H9 (cell line): ENCODE data around the gene ST6GAL1. TPM values are rescaled to one million over a fixed set of nuclear protein-coding genes. Genes with fewer than 3 reads are reported as not detected.

Source experiments
- DNase-seq: peaks from one replicate; pipeline ENCODE4 v3.0.0-alpha.2; 2017
- H2AFZ ChIP-seq: one replicate; pipeline ENCODE4 v1.6.1; 2013; ENCODE audit warnings: mild to moderate bottlenecking, low read length, control low read depth, moderate library complexity
- H2AK5ac ChIP-seq: 2 replicates; pipeline ENCODE4 v1.6.1; 2013; ENCODE audit warnings: low read length, control low read depth, mixed read lengths; ENCODE audit not compliant: insufficient read length
- H2BK120ac ChIP-seq: one replicate; pipeline ENCODE4 v1.6.1; 2013; ENCODE audit warnings: low read depth, mild to moderate bottlenecking, low read length, control low read depth, inconsistent platforms; ENCODE audit not compliant: poor library complexity, severe bottlenecking
- H2BK12ac ChIP-seq: 2 replicates; pipeline ENCODE4 v1.6.1; 2013; ENCODE audit warnings: low read length, control low read depth, mixed read lengths, low read depth; ENCODE audit not compliant: insufficient read length
- H2BK15ac ChIP-seq: 2 replicates; pipeline ENCODE4 v1.6.1; 2013; ENCODE audit warnings: low read depth, low read length, control low read depth
- H2BK20ac ChIP-seq: one replicate; pipeline ENCODE4 v1.6.1; 2013; ENCODE audit warnings: low read depth, mild to moderate bottlenecking, low read length, control low read depth, inconsistent platforms; ENCODE audit not compliant: poor library complexity, severe bottlenecking
- H2BK5ac ChIP-seq: 2 replicates; pipeline ENCODE4 v1.6.1; 2013; ENCODE audit warnings: low read length, control low read depth, mixed read lengths; ENCODE audit not compliant: insufficient read length
- H3K14ac ChIP-seq: 2 replicates; pipeline ENCODE4 v1.6.1; 2013; ENCODE audit warnings: low read length, control low read depth; ENCODE audit not compliant: insufficient read depth
- H3K18ac ChIP-seq: 2 replicates; pipeline ENCODE4 v1.6.1; 2013; ENCODE audit warnings: low read depth, mild to moderate bottlenecking, mixed read lengths, low read length, control low read depth; ENCODE audit not compliant: insufficient read length
- H3K23ac ChIP-seq: 2 replicates; pipeline ENCODE4 v1.6.1; 2013; ENCODE audit warnings: low read length, control low read depth, mixed read lengths, low read depth; ENCODE audit not compliant: insufficient read length
- H3K23me2 ChIP-seq: 2 replicates; pipeline ENCODE4 v1.6.1; 2013; ENCODE audit warnings: low read depth, mild to moderate bottlenecking, mixed read lengths, low read length, control low read depth; ENCODE audit not compliant: insufficient read length, poor library complexity, severe bottlenecking
- H3K27ac ChIP-seq: 2 replicates; pipeline ENCODE4 v1.5.1; 2013; ENCODE audit warnings: low read length, control low read depth, mixed read lengths, low read depth; ENCODE audit not compliant: insufficient read length
- H3K27me3 ChIP-seq: 2 replicates; pipeline ENCODE4 v1.6.1; 2013; ENCODE audit warnings: low read length, control low read depth, inconsistent platforms; ENCODE audit not compliant: insufficient read depth
- H3K4ac ChIP-seq: 2 replicates; pipeline ENCODE4 v1.6.1; 2013; ENCODE audit warnings: low read depth, mild to moderate bottlenecking, control low read depth, inconsistent platforms, low read length, moderate library complexity
- H3K4me1 ChIP-seq: 2 replicates; pipeline ENCODE4 v1.6.1; 2013; ENCODE audit warnings: low read length, control low read depth, inconsistent platforms; ENCODE audit not compliant: insufficient read depth
- H3K4me2 ChIP-seq: 2 replicates; pipeline ENCODE4 v1.6.1; 2013; ENCODE audit warnings: low read length, control low read depth, mixed read lengths; ENCODE audit not compliant: insufficient read length, insufficient read depth
- H3K56ac ChIP-seq: 2 replicates; pipeline ENCODE4 v1.6.1; 2013; ENCODE audit warnings: low read depth, mild to moderate bottlenecking, mixed read lengths, low read length, control low read depth; ENCODE audit not compliant: insufficient read length
- H3K79me1 ChIP-seq: 2 replicates; pipeline ENCODE4 v1.6.1; 2013; ENCODE audit warnings: low read depth, mild to moderate bottlenecking, moderate library complexity, low read length, control low read depth, inconsistent platforms; ENCODE audit not compliant: insufficient read depth, poor library complexity, severe bottlenecking
- H3K79me2 ChIP-seq: 2 replicates; pipeline ENCODE4 v1.6.1; 2013; ENCODE audit warnings: low read length, control low read depth, inconsistent platforms; ENCODE audit not compliant: insufficient read depth
- H3K9ac ChIP-seq: 2 replicates; pipeline ENCODE4 v1.6.1; 2013; ENCODE audit warnings: low read length, control low read depth, mixed read lengths; ENCODE audit not compliant: insufficient read length; ENCODE audit errors: extremely low read depth
- H3K9me3 ChIP-seq: one replicate; pipeline ENCODE4 v1.6.1; 2013; ENCODE audit warnings: low read depth, low read length, inconsistent platforms; ENCODE audit not compliant: control insufficient read depth
- H3T11ph ChIP-seq: one replicate; pipeline ENCODE4 v1.6.1; 2013; ENCODE audit warnings: mild to moderate bottlenecking, low read length, control low read depth, inconsistent platforms
- H4K20me1 ChIP-seq: one replicate; pipeline ENCODE4 v1.6.1; 2013; ENCODE audit not compliant: control insufficient read depth, insufficient read length, insufficient read depth
- H4K5ac ChIP-seq: 2 replicates; pipeline ENCODE4 v1.6.1; 2013; ENCODE audit warnings: low read depth, mild to moderate bottlenecking, mixed read lengths, low read length, control low read depth; ENCODE audit not compliant: insufficient read length
- H4K8ac ChIP-seq: replicated peaks from 2 replicates; pipeline ENCODE4 v1.6.1; 2013; ENCODE audit warnings: low read length, control low read depth, mixed read lengths, low read depth; ENCODE audit not compliant: insufficient read length
- H4K91ac ChIP-seq: 2 replicates; pipeline ENCODE4 v1.6.1; 2013; ENCODE audit warnings: low read depth, mild to moderate bottlenecking, moderate library complexity, mixed read lengths, low read length, control low read depth; ENCODE audit not compliant: insufficient read length
- H3K27ac Mint-ChIP-seq, 3 experiments: 2 replicates in 2 of 3; 3 replicates in 1 of 3; pipeline ENCODE4 v1.8.0; 2020 to 2021; ENCODE audit warnings: mixed read lengths in 3 of 3, mild to moderate bottlenecking in 1 of 3, moderate library complexity in 1 of 3
- H3K27me3 Mint-ChIP-seq: 2 replicates; pipeline ENCODE4 v1.8.0; 2021; ENCODE audit warnings: low read depth, mild to moderate bottlenecking, moderate library complexity, mixed read lengths
- H3K36me3 Mint-ChIP-seq, 3 experiments: 2 replicates in 2 of 3; 3 replicates in 1 of 3; pipeline ENCODE4 v1.8.0; 2020 to 2021; ENCODE audit warnings: low read depth in 3 of 3, mixed read lengths in 3 of 3; ENCODE audit not compliant: insufficient read depth in 1 of 3
- H3K4me1 Mint-ChIP-seq, 2 experiments: 2 replicates each; pipeline ENCODE4 v1.8.0; 2020; ENCODE audit warnings: mixed read lengths in 2 of 2
- H3K4me3 Mint-ChIP-seq, 2 experiments: 2 replicates in 1 of 2; 3 replicates in 1 of 2; pipeline ENCODE4 v1.8.0; 2020 to 2021; ENCODE audit warnings: mild to moderate bottlenecking in 2 of 2, mixed read lengths in 2 of 2, moderate library complexity in 1 of 2
- H3K9me3 Mint-ChIP-seq, 2 experiments: 2 replicates in 1 of 2; 3 replicates in 1 of 2; pipeline ENCODE4 v1.8.0; 2020; ENCODE audit warnings: mild to moderate bottlenecking in 2 of 2, mixed read lengths in 2 of 2, moderate library complexity in 1 of 2
- total RNA-seq: library from RNA; stranded (reverse); gene quantifications from 2 replicates; pipeline ENCODE4 v1.2.1, GENCODE V29; 2021
- TF ChIP-seq, protein P1 (sequence below): fragments of 200-600 bp; sonication (generic); conservative IDR thresholded peaks from 3 replicates; pipeline ENCODE4 v1.8.0; 2021; ENCODE audit warnings: antibody characterized with exemption, mild to moderate bottlenecking

Gene ST6GAL1
- total RNA-seq, 1 experiment from 2014 or later = 139 TPM

DNA sequence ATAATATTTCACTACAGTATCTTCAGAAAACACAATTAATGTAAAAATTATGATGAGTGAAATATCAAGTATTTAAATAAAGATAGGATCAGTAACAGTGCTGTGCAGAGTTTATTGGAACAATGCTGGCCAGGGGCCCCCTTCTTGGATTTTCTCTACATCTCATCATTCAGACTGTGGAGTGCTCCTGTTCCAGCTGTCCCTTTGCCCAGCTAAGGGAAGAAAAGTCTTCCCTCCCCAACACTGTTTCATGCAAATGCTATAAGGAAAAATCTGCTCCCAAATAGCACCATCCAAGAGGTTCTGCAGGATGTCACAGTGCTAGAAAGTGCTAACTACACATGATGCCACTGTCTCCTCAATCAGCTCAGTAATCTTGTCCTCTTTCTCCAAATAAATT, 144.5 kb downstream of the ST6GAL1 start:
- Histone ChIP-seq H4K20me1 (no peaks in the 10 kb centered on the region), H2BK20ac (no peak overlapping the region), H3K4me1 (peaks cover 8% of the 10 kb centered on the region; the same call in 1 of the 2 replicates), H3K23ac (no peak overlapping the region), H3K9me3 (no peaks in the 10 kb centered on the region), H3T11ph (no peak overlapping the region), H3K14ac (no peak overlapping the region), H3K4me2 (no peak overlapping the region), H3K9ac (no peak overlapping the region), H2BK12ac (no peak overlapping the region), H2BK5ac (no peak overlapping the region), H3K27me3 (no peaks in the 10 kb centered on the region), H2AK5ac (no peak overlapping the region), H2BK120ac (no peak overlapping the region), H3K56ac (no peak overlapping the region), H3K4ac (no peak overlapping the region), H4K5ac (no peak overlapping the region), H3K23me2 (no peaks in the 10 kb centered on the region), H3K18ac (no peak overlapping the region), H4K91ac (no peak overlapping the region), H2AFZ (no peak overlapping the region), H4K8ac (no peak overlapping the region), H2BK15ac (no peak overlapping the region), H3K79me2 (no peaks in the 10 kb centered on the region), H3K27ac (no peak overlapping the region), H3K79me1 (no peaks in the 10 kb centered on the region)
- no peak overlapping the region for H3K27ac Mint-ChIP-seq
- DNase-seq = no peak
- H3K4me1 Mint-ChIP-seq = peaks cover 31 to 39% of the 10 kb centered on the region in 2 experiments
- H3K36me3 Mint-ChIP-seq = peaks cover 47 to 80% (median 73%) of the 10 kb centered on the region in 3 experiments
- no peak overlapping the region for H3K4me3 Mint-ChIP-seq
- H3K27me3 Mint-ChIP-seq = no peaks in the 10 kb centered on the region
- TF ChIP-seq, protein P1, sequence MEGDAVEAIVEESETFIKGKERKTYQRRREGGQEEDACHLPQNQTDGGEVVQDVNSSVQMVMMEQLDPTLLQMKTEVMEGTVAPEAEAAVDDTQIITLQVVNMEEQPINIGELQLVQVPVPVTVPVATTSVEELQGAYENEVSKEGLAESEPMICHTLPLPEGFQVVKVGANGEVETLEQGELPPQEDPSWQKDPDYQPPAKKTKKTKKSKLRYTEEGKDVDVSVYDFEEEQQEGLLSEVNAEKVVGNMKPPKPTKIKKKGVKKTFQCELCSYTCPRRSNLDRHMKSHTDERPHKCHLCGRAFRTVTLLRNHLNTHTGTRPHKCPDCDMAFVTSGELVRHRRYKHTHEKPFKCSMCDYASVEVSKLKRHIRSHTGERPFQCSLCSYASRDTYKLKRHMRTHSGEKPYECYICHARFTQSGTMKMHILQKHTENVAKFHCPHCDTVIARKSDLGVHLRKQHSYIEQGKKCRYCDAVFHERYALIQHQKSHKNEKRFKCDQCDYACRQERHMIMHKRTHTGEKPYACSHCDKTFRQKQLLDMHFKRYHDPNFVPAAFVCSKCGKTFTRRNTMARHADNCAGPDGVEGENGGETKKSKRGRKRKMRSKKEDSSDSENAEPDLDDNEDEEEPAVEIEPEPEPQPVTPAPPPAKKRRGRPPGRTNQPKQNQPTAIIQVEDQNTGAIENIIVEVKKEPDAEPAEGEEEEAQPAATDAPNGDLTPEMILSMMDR = no peak
- no peaks in the 10 kb centered on the region for H3K9me3 Mint-ChIP-seq
